Measurements from ENCODE around the gene EEFSEC.

The EEFSEC gene

GRCh38 chr3:128408693-128409623, 255.7 kb downstream of the EEFSEC start:
- DNase-seq (ENCODE audit: extremely low read depth, insufficient read length) = no peak
- no peak for TF ChIP-seq CTCF (IDR thresholded peaks at IDR 0.05; ENCODE audit: insufficient read depth, low read length, poor library complexity, severe bottlenecking)
- H3K27me3 ChIP-seq (replicated peaks; ENCODE audit: control insufficient read depth, insufficient read depth, low read length) = no peaks in the 10 kb centered on the region
- no peak overlapping the region for H3K4me3 ChIP-seq (replicated peaks; ENCODE audit: low read depth, low read length)
- H3K36me3 ChIP-seq (ENCODE audit: control insufficient read depth, insufficient read depth, low read length) = no peaks in the 10 kb centered on the region

- Histone ChIP-seq H3K4me3 (replicated peaks; ENCODE audit: low read depth, low read length) (no peak overlapping the region), H3K36me3 (ENCODE audit: control insufficient read depth, insufficient read depth, low read length) (no peaks in the 10 kb centered on the region), H3K27me3 (replicated peaks; ENCODE audit: control insufficient read depth, insufficient read depth, low read length) (no peaks in the 10 kb centered on the region)
- no peak for DNase-seq (ENCODE audit: extremely low read depth, insufficient read length)
- TF ChIP-seq CTCF (IDR thresholded peaks at IDR 0.05; ENCODE audit: insufficient read depth, low read length, poor library complexity, severe bottlenecking) = no peak
These were observed 256.6 kb downstream of the EEFSEC start for GRCh38 chr3:128409624-128410581.

GRCh38 chr3:128410669-128411573, 257.6 kb downstream of the EEFSEC start:
- no peak for TF ChIP-seq CTCF (IDR thresholded peaks at IDR 0.05; ENCODE audit: insufficient read depth, low read length, poor library complexity, severe bottlenecking)

GRCh38 chr3:128411574-128412064, 258.3 kb downstream of the EEFSEC start:
- no peaks in the 10 kb centered on the region for H3K36me3 ChIP-seq (ENCODE audit: control insufficient read depth, insufficient read depth, low read length)
- no peak overlapping the region for H3K4me3 ChIP-seq (replicated peaks; ENCODE audit: low read depth, low read length)
- TF ChIP-seq CTCF (IDR thresholded peaks at IDR 0.05; ENCODE audit: insufficient read depth, low read length, poor library complexity, severe bottlenecking) = no peak
- no peak for DNase-seq (ENCODE audit: extremely low read depth, insufficient read length)
- H3K27me3 ChIP-seq (replicated peaks; ENCODE audit: control insufficient read depth, insufficient read depth, low read length) = no peaks in the 10 kb centered on the region

More at GRCh38 chr3:128410669-128411573, 257.6 kb downstream of the EEFSEC start:
- Histone ChIP-seq H3K36me3 (ENCODE audit: control insufficient read depth, insufficient read depth, low read length) (no peaks in the 10 kb centered on the region), H3K27me3 (replicated peaks; ENCODE audit: control insufficient read depth, insufficient read depth, low read length) (no peaks in the 10 kb centered on the region), H3K4me3 (replicated peaks; ENCODE audit: low read depth, low read length) (no peak overlapping the region)
- DNase-seq (ENCODE audit: extremely low read depth, insufficient read length) = no peak
